HPDE6-E6E7 (cell line): ENCODE results near the gene PEG3.

Experiments
- DNase-seq: peaks from one replicate; pipeline ENCODE4 v3.0.0; 2011; ENCODE audit warnings: missing footprints; ENCODE audit errors: extremely low spot score

Gene PEG3

DNA sequence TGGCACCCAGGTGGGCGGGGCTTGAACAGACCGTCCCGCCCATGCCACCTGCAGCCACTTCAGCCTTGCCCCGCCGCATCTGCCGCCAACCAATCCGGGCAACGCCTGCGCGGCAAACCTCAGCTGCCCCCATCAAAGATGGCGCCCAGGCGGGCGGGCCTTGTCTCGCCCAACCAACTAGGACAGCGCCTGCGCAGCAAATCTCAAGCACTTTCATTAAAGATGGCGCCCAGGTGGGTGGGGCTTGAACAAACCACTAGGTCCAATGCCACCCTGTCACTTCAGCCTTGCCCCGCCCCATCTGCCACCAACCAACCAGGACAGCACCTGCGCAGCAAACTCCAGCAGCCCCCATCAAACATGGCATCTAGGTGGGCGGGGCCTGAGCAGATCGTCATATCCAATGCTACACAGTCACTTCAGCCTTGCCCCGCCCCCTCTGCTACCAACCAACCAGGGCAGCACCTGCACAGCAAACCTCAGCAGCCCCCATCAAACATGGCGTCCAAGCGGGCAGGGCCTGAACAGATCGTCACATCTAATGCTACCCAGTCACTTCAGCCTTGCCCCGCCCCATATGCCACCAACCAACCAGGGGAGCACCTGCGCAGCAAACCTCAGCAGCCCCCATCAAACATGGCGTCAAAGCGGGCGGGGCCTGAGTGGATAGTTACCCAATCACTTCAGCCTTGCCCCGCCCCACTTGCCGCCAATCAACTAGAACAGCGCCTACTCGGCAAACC lies 1.4 kb downstream of the PEG3 start:
- DNase-seq, result no peak

DNA sequence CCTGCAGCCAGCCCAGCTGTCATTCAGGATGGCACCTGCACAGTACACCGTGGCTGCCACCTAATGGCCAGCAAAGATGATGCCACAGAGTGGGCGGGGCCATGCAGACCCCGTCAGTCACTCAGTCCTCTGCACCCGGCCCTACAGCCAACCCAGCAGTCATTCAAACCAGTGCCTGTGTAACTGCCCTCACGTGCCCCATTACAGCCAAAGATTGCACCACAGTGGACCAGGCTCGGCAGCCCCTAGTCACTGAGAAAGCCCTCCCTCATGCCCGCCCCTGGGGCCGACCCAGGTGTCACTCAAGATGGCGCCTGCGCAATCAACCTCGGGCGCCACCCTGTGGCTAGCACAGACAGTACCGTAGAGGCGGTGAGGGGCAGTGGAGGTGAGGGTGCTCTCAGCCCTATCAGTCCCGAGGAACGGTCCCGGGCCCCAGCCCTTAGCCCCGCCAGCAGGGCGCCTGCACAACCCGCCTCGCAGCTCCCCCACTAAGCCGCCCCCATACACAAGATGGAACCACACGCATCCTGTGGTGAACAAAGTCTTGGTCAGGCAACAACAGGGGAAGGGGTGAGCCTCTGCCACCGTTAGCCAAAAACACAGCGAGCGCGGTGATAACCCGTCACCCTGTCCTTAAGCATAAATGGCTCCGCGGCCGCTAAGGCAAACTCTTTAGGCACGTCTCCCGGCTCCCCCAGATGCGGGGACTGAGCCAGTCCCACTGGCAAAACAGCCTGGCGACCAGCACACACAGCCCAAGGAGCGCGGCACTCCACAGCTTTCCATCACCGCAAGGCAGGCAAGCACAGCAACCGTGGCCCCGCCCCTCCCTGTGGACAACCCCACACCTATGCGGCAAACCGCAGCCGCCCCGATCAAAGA lies 2.3 kb downstream of the PEG3 start:
- DNase-seq, result no peak

DNA sequence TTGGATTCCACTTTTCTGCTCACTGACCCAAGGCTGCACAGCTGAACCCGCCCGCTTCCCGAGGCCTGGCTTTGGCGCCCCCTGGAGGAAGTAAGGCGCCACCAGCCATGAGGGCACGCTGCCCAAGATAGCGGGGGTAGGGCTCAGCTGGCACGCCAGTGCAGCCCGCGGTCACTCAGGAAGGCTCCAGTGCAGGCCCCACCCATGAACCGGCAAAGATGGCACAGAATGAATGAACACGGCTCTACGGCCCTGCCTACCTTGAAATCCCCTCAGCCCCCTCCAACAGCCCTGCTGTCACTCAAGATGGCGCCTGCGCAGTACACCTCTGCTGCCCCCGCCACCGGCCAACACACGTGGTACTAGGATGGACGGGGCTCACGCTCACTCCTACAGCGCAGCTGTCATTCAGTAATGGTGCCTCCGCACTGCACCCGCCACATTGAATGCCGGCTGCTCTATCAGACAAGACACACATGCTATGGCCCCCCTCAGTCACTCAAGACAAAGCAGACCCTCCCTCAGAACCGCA lies 3.0 kb downstream of the PEG3 start:
- DNase-seq, result no peak

DNA sequence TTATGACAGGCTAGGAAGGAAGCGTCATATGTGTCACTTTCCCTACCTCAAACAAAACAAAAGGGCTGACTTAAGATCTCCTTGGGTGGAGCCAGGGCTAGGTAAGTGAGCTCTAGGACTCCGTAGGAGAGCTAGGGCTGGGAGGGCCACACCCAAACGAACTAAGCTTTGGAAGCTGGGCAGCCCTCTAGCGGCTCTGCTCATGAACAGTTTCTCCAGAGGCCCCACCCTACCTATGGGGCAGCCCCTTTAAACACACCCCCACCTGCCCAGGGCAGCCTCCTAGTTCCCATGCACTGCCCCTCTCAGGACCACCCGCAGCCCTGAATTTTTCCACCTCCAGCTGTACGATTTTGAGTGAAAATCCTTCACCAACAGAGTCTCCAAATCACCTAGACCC lies 3.5 kb downstream of the PEG3 start:
- DNase-seq, result no peak

DNA sequence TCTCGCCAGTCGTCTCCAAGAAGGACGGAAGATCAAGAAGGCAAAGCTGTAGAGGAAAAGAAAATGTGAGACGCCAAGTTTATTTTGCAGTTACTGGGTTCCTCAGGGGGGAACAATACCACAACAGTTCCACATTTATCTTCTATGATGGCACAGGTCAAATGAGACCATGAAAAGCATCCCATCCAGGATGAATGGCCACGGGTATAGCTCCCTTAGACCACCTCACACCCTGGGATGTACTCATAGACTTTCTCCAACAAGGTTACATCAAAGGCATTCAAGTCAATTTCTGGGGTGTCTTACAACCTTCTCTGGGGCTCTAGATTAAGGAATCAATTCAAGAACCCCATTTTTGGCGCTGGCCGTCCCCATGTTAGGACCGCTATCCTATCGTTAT lies 4.5 kb downstream of the PEG3 start:
- no peak for DNase-seq

DNA sequence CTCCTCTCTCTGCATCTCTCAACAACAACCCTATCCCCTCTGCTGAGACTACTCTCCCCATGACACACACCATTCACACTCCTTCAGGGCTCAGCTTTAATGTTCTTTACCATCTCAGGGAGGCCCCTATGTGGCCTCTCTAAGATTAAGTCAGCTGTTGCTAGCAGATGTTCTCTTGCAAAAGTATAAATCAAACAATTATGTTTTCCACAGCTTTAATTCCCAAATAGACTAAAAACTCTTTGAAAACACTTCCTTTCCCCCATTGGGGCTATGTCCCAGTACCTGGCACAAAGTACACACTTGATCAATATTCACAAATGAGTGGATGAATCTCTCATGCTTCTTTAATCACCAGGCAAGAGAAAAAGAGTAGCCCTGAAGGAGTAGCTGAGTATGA lies 5.1 kb downstream of the PEG3 start:
- no peak for DNase-seq

DNA sequence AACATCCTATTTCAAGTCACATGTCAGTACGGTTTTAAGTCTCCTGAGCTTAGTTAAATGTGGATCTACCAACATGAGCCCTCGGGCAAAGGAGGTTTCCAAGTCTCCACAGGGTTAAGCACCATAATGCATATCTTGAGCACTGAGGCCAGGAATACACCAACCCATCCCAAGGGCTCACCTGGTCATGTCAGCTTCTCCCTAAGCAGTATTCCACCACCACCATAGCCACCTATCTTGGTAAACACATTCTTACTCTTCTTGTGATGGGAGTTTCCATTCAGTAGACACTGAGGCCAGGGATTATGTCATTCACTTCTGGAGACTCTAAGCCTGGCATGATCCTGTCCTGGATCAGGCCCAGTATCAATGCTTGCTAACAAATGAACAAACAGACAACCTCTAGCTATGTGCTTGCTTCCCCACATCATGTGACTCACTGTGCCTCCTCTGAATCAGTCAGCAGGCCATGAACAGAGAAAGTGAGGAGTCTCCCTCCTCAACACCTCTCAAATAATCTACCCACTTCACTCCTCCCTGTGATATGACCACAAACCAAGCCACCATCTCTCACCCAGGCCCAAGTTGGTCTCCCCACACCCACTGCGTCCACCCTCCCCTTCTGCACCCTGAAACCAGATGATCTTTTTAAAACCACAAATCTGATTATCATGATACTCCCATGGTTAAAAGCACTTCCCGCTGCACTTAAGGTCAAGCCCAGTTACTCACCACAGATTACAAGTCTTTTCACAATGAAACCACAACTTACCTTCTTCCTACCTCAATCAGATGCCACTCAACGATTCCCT lies 5.8 kb downstream of the PEG3 start:
- no peak for DNase-seq

DNA sequence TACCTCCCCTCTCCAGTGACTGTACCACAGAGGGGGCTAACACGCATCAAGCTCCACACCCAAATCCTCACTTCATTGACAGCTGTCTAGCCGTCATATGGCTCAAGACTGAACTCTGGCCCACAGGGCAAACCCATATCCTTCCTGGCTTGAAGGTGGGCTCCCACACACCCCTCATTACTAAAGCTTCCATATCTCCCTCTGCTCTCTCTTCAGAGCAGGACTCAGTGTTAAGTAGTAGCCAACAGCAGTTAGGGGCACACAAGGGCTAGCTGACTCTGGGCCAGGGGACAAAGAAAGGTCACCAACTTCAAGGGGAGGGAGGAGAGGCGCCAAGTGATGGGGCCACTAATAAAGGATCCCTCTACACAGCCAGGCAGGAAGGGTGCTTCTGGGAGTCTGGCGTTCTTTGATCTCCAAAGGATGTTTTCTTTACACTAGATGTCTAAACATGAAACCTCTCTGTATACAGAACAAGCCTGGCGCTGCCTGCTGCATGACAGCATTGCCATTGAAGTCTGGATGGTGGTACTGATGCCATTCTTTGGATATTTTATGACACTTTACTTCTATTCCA lies 8.1 kb downstream of the PEG3 start:
- no peak for DNase-seq

DNA sequence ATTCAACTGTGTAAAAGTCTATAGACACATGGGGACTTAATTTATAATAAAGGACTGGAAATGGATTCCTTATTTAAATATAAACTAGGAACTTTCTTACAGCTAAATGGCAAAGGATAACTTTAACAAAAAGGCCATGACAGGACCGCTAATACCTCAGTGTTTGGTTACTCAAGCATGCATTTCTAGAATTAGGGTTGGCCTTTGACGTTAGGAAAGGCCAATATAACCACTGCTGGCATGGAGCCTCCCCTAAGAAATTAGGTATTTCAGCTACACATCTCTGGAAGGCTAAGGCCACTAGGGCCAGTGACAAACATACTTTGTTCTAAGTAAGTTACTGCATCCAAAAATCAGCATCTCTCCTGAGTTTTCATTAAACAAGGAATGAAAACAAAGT lies 9.3 kb downstream of the PEG3 start:
- no peak for DNase-seq

DNA sequence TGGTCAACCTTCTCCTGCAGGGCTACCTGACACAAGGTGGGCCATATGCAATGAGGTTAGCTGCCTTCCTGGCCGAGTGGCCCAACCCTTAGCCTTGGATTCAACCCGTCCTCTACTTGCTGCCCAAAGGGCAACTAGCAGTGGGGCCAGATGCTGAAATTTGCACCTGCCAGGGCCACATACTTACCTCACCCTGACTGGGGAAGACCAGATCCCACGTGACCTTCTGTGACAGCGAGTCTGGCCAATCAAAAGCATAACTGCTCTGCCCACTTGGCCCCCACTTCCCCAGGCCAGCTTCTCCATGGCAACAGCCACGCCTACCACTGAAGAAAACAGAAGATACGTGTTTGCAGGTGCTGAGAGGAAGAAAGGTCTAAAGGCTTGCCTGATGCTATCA lies 10.9 kb downstream of the PEG3 start:
- no peak for DNase-seq

DNA sequence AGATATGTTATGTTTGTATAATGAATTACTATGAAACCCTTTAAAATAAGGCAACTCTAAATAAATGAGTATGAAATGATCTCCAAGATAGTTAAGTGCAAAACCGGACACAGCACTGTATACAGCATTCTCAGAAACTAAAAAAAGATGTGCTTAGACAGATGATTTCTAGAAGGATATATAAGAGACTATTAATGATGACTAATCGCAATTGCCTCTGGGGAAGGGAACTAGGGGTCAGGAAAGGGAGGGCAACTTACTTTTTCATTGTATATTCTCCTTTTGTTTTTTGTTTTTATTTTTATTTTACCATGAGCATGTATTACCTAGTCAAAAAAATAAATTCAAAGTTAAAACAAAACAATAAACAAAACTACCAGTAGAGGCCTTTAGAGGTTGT lies 12.8 kb downstream of the PEG3 start:
- DNase-seq, result no peak

DNA sequence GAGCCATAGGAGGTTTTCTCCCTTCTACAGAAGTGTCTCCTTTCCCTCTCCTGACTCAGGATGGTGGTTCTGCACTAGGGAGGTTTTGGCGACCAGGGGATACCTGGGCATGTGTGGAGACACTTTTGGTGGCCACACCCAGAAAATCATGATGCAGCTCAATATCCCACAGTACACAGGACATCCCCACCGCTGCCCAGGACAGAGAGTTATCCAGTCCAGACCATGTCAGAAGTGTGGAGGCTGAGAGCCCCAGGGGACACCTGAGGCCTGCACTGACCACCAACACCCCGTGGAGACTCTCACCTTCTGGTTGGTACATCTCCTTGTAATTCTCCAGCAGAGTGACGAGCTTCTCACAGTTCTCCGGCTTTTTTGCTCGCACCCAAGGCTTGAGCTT lies 16.6 kb downstream of the PEG3 start:
- DNase-seq, result no peak

DNA sequence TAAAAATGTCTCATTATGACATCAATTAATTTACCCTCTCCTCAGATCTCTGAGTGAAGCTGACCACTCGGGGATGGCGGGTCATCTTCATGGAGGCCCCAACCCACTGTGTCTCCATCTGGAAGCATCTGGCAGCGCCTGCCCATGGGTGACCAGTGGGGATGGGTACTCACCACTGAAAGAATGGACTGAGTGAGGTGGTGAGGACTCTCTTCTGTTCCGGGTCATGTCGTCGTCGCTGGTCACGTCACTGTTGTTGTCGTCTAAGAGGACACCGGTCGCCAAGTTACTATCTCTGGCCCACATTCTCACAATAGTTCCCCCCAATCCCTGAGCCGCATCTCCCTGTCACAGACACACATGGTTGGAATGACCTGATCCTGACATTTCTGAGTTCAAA lies 17.1 kb downstream of the PEG3 start:
- no peak for DNase-seq

DNA sequence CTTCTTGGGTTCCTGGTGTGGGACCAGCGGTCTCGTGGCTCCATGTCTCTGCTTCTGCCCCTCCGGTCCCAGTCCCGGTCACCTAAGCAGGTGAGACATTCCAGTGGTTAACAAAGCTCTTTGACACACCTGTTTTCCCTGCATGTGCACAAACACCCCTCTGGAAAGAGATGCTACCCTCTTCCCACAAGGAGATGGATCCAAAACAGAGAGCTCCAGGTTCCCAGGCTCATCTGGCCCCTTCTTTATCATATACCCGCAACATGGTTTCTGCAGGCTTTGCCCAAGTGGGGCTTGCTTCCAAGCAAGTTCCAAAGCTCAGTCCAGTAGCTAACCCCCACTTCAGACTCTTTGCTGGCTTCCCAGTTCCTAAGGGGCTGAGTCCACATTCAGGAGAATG lies 17.8 kb downstream of the PEG3 start:
- DNase-seq, result no peak

DNA sequence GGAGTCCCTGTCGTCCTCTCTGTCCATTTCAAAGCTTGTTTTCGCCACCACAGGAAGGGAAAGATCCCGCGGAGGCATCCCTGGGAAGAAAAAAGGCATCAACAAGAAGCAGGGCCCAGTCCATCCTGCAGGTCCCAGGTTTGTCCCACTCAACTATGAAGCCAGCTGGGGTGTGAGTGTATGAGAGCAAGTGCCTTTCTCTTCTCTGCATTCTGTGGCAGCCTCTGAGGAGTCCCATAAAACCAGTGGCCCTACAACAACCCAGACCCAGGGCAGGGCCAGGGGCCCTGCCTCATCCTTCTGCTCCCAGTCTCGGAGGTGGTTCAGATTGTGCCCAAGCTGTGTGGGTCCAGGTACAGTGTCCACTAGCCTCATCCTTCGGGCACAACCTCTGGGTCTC lies 18.9 kb downstream of the PEG3 start:
- no peak for DNase-seq

DNA sequence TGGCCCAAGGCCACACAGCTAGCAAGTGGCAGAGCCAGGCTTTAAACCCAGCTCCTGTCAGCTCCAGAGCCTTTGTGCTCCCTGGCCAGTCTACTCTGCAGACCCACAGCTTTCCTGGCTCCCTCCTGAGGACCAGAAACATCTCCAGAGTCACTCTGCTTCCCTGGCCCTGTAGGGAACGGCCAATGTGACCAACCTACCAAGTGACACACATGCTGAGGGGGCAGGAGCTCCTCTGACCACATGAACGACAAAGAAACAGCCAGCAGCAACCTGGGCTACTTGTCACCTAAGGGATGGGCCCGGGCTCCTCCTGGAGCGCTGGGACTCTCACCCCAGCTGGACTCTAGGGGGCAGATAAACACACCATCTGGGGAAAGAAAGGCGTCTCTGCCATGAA lies 19.3 kb downstream of the PEG3 start:
- DNase-seq, result no peak

DNA sequence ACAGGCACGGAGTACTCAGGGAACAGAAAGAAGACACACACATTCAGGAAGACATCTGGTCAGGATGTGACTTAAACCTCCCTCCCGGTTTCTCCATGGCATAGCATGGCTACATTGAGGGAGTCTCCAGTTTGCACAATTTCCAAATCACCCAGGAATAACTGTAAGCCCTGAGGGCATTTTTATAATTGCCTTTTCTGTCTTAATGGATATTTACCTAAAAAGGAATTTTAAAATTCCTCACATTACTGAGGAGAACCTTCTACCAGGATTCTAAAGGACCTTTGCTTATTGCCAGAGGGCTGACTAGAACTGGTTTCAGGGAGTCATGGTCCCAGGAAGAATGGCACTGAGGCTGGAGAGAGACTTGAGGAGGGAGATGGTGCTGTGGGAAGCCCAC lies 21.4 kb downstream of the PEG3 start:
- no peak for DNase-seq

DNA sequence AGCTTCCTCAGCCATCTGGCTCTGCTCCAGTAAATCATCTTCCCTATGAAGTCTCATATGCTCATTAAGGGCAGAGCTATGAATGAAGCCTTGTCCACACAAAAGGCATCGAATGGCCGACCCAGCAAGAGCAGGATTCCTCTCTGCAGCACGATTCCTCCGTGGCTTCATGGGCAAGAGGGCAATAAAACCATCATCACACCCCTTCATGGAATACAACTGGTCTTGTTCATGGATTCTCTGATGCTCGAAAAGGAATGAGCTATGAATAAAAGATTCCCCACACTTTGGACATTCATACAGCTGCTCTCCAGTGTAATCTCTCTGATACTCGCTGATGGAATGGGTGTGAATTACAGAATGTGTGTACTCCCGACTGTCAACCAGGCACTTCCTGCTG lies 25.9 kb downstream of the PEG3 start:
- no peak for DNase-seq

DNA sequence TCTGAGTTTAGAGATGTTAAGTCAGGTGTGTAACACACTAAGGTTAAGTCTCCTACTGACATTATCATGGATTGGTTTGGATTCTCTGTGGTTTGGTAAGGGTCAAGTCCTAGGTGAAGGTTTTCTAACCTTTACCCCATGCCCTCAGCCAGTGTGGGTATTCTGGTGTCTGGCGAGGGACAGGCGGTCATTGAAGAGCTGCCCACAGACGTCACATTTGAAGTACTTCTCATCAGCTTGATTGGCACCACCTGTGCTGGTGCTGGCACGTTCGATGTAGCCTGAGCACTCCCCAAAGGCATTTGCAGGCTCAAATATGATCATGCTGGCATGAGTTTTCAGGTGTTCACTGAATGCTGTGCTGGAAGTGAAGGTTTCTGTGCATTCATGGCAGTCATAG lies 27.0 kb downstream of the PEG3 start:
- no peak for DNase-seq

DNA sequence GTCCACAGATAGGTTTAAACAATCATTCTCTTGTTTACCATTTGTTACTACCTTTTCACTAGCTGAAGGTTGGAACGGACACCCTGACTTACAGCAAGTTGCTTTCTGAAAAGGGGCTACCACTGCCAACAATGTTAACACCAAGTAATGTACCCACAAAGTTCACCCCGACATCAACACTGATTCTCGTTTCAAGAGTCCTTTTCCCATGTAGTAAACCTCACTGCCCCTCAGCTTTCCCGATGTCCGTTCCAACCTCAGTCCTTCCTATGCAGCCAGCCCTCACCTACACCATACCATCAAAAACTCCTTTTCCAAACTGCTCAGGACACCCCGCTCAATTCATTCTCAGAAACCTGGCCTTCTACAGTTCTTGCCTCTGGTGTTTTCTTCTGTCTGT lies 29.0 kb downstream of the PEG3 start:
- no peak for DNase-seq

DNA sequence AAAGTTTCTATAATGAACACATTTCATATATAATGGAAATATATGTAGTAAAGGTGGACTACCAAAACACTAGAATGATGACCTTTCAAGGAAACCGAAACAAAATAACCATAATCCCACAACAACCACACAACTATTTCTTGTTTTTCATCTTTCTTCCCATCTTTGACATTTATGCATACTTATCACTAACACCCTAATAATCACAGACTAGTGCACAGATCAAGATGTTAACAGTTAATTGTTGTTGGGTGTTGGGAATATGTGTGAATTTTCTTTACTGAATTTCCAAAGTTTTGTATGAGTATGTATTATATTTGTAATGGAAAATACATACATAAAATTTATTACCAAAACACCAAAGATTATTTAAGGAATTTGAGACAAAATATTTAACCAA lies 30.3 kb downstream of the PEG3 start:
- no peak for DNase-seq
